Esophagus mucosa (tissue), 1 donor: Measurements from ENCODE around the gene ZC3H12C. TPM values are rescaled to one million over a fixed set of nuclear protein-coding genes. Genes with fewer than 3 reads are reported as not detected.

ENCODE experiments used
- total RNA-seq: library from RNA; stranded (reverse); gene quantifications from one replicate; pipeline ENCODE4 v1.2.4, GENCODE V29; 2023
- donor health status: DM: yes; HTN: yes; CAD: no.

Gene ZC3H12C
- total RNA-seq, 1 donor from 2014 or later = 4.6 TPM

Other genes starting within 250 kb of the ZC3H12C start
- 54.2 TPM for gene RDX, start 203.2 kb downstream of the ZC3H12C start, total RNA-seq